Heart right ventricle (tissue), 16 donors: ENCODE results near the gene ZFAND3. TPM values are rescaled to one million over a fixed set of nuclear protein-coding genes. Genes with fewer than 3 reads are reported as not detected.

ENCODE experiments used
- ATAC-seq, 8 donors: fragments of 200-7000 bp; cut with Tn5 transposase; one replicate each; pipeline ENCODE4 v1.9.1; 2020; ENCODE audit warnings: mild to moderate bottlenecking in 8 of 8, moderate library complexity in 8 of 8, moderate number of reproducible peaks in 1 of 8
- DNase-seq, 2 donors: peaks; one replicate each; pipeline ENCODE4 v3.0.0-alpha.2; 2020
- H3K27ac ChIP-seq, 10 donors: fragments of 200-600 bp; sonication (generic) in 2 of 10; one replicate each; pipeline versions ENCODE4 v1.5.0 to v1.8.0; 2020 to 2022; ENCODE audit warnings: mild to moderate bottlenecking in 3 of 10
- H3K27me3 ChIP-seq, 7 donors: fragments of 200-600 bp; one replicate each; pipeline ENCODE4 v1.8.0; 2021 to 2022; ENCODE audit warnings: mild to moderate bottlenecking in 2 of 7
- H3K36me3 ChIP-seq, 9 donors: fragments of 200-600 bp; sonication (generic) in 1 of 9; one replicate each; pipeline versions ENCODE4 v1.5.0 to v1.8.0; 2020 to 2022; ENCODE audit warnings: mild to moderate bottlenecking in 2 of 9
- H3K4me1 ChIP-seq, 9 donors: fragments of 200-600 bp; sonication (generic) in 1 of 9; one replicate each; pipeline versions ENCODE4 v1.5.0 to v1.8.0; 2020 to 2022; ENCODE audit warnings: mild to moderate bottlenecking in 4 of 9
- H3K4me3 ChIP-seq, 10 donors: fragments of 200-600 bp; sonication (generic) in 2 of 10; one replicate each; pipeline versions ENCODE4 v1.5.0 to v1.8.0; 2020 to 2022; ENCODE audit warnings: mild to moderate bottlenecking in 7 of 10, moderate library complexity in 2 of 10
- H3K9me3 ChIP-seq, 11 donors: fragments of 200-600 bp in 10 of 11; sonication (generic) in 2 of 11; one replicate each; pipeline versions ENCODE4 v1.5.0 to v1.8.0; 2013 to 2022; ENCODE audit warnings: mild to moderate bottlenecking in 2 of 11, control low read depth in 1 of 11, moderate library complexity in 1 of 11
- CTCF ChIP-seq, 9 donors: fragments of 200-600 bp; sonication (generic) in 2 of 9; IDR thresholded peaks; one replicate each; pipeline versions ENCODE4 v1.5.0 to v1.8.0; 2021 to 2022; ENCODE audit warnings: antibody characterized with exemption in 9 of 9, mild to moderate bottlenecking in 5 of 9, moderate library complexity in 1 of 9
- WGBS, 2 donors: extraction: QIAGEN DNeasy Blood & Tissue Kit; methylation state at CpG; one replicate each; pipeline ENCODE4 v1.1.7; 2013; ENCODE audit warnings: inconsistent platforms in 1 of 2; 5-methylcytosine and 5-hydroxymethylcytosine counted together
- intact Hi-C, 10 donors: fragments of 100-400 bp; cut with DNase I; formaldehyde crosslinking; loops; one replicate each; pipeline versions ENCODE4 v1.11.1 to v1.14.2; 2022
- polyA plus RNA-seq, 2 donors: library from polyadenylated mRNA; stranded (reverse); fragments of 200-250 nt; gene quantifications; one replicate each; pipeline ENCODE4 v1.2.3, GENCODE V29; 2013
- total RNA-seq, 10 donors: library from RNA; stranded (reverse); fragmentation: NEBNext Ultra II Directional in 3 of 10; extraction: Animal tissue kit (Norgen Biotek cat#: 25700) in 3 of 10; gene quantifications; one replicate each; pipeline versions ENCODE4 v1.2.1 to v1.2.4, GENCODE V29; 2021 to 2023
- donor health status: Arrhythmogenic right ventricular cardiomyopathy.
- donor health status: ischemic (EF 13 %, LVEDD 7.1; RV severe dilation, severe dysfunction).
- donor health status: healthy with polysubstance abuse.
- donor health status: DM: no; HTN: yes; CAD: no.
- donor health status: DM: no; HTN: no; CAD: no.
- donor health status: ischemic (EF 25% LVEDD 6.9; RV normal size, moderate dysfunction).
- donor health status: ischemic (EF 25% LVEDD 5.7; RV mildly dilated, moderate dysfunction).
- donor health status: healthy.
- donor health status: DM: yes; HTN: yes; CAD: no.
- donor health status: Ischemic cardiomyopathy.
- donor health status: ischemic (EF 35%, LVEDD 5.7; RV mildly dilated, moderate dysfunction).
- donor health status: nonischemic (EF 11% LVEDD 7.7; RV severe dilation, severe dysfunction).
- donor health status: DM: yes; HTN: yes; CAD: no.
- donor health status: PGD.
- donor health status: ischemic (EF 29% LVEDD 5.4; RV normal size, mild dysfunction).
- donor health status: nonischemic (EF 23%, LVEDD 6.1; RV moderate dilation, normal function).

The ZFAND3 gene
- total and polyA plus RNA-seq, 12 donors: 24.4 to 123 (median 105) TPM

GRCh38 chr6:37814374-37814773 lies 5.2 kb upstream of the ZFAND3 start:
- H3K27me3 ChIP-seq: peaks cover 0 to 1% (median 0%) of the 10 kb centered on the region in 7 donors
- H3K4me3 ChIP-seq: no peak overlapping the region
- TF ChIP-seq CTCF (IDR thresholded peaks at IDR 0.05): no peak
- WGBS, 2 donors: 92 to 93% methylated on average over 6 of the region's 6 CpGs
- no peaks in the 10 kb centered on the region for H3K36me3 ChIP-seq
- DNase-seq (no peak), ATAC-seq (no peak)
- no peak overlapping the region for H3K27ac ChIP-seq
- H3K9me3 ChIP-seq: no peaks in the 10 kb centered on the region
- intact Hi-C loops: loop anchor here in 1 of 10 donors (10.0 kb wide), 1 partner anchor 190 kb away; no protein-coding TSS in a partner anchor
- peaks cover 0 to 13% (median 9%) of the 10 kb centered on the region in 9 donors for H3K4me1 ChIP-seq

GRCh38 chr6:37816599-37817375 lies 2.7 kb upstream of the ZFAND3 start:
- no peak for ATAC-seq
- Histone ChIP-seq H3K27ac (no peak overlapping the region), H3K27me3 (no peaks in the 10 kb centered on the region), H3K9me3 (no peaks in the 10 kb centered on the region), H3K4me3 (no peak overlapping the region), H3K4me1 (peaks cover 2 to 25% (median 22%) of the 10 kb centered on the region in 9 donors), H3K36me3 (no peaks in the 10 kb centered on the region)
- intact Hi-C loops: loop anchor here in 1 of 10 donors (10.0 kb wide), 1 partner anchor 188 kb away; no protein-coding TSS in a partner anchor
- no peak for DNase-seq
- 90 to 91% methylated on average over 7 of the region's 7 CpGs for WGBS, 2 donors
- TF ChIP-seq CTCF (IDR thresholded peaks at IDR 0.05): no peak

DNA sequence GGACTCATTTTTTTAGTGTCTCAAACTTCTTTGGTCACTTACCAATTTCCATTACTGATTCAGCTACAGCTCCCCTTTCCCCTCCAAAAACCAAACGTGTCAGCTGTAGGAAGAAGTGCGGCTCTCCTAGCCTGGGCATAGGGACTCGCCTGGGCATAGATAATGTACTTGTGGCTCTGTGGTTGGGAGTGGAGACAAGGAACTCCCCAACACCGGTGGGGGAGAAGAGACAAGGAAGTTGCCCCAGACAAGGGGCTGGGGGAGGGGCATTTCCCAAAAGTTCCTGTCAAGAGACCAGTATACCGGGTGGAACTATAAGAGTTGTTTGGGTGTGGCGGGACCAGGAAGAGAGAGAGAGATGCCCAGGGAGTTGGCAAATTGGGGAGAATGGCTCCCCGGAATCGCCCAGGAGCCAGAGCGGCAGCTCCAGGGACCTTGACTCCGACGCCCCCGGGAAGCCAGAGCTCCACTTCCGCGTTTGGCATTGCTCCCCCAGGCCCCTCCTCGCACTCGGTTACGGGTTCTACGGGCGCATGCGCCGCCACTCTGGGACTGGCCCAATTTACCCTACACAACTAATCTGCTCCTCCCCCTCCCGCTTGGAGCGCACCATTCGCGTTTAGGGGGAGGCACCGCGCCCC lies 871 bp upstream of the ZFAND3 start:
- Histone ChIP-seq H3K36me3 (no peaks in the 10 kb centered on the region), H3K9me3 (no peaks in the 10 kb centered on the region), H3K27me3 (no peaks in the 10 kb centered on the region), H3K4me1 (peaks cover 7 to 44% (median 40%) of the 10 kb centered on the region in 9 donors), H3K27ac (peak overlapping the region; percentile 90 to 100 (median 98)), H3K4me3 (peak overlapping the region; percentile 55 to 90 (median 78))
- intact Hi-C loops: loop anchor here in 1 of 10 donors (10.0 kb wide), 1 partner anchor 186 kb away; no protein-coding TSS in a partner anchor
- no peak for TF ChIP-seq CTCF (IDR thresholded peaks at IDR 0.05)
- peak; percentile 87 to 96 (median 94) for ATAC-seq
- DNase-seq: peak; percentile 97
- WGBS, 2 donors: 1% methylated on average over 27 of the region's 27 CpGs
